Dermis lymphatic vessel endothelial cell (primary cell): Measurements from ENCODE around the gene ZG16B. TPM values are rescaled to one million over a fixed set of nuclear protein-coding genes. Genes with fewer than 3 reads are reported as not detected.

ENCODE experiments used
- total RNA-seq: library from RNA; depleted of rRNA; stranded (reverse); fragments of >200 nt; gene quantifications from 2 replicates; pipeline ENCODE4 v1.2.1, GENCODE V29; 2014

Gene ZG16B
- total RNA-seq: 0.09 TPM in 1 of 2 replicates, not detected in the other

GRCh38 chr16:2829501-2830354 is at the start of gene ZG16B:
ZG16B (plus strand) TSS chr16:2830303; CDS start chr16:2830442, 139 bp downstream.

GRCh38 chr16:2787406-2787805 is 42.7 kb upstream of the ZG16B start, which contains the start of gene PRSS33:
PRSS33 (minus strand) TSS chr16:2787560; CDS start chr16:2786547, 1,013 bp downstream.

GRCh38 chr16:2816751-2817339 is 13.3 kb upstream of the ZG16B start, which contains the start of gene PRSS21:
PRSS21 (plus strand) TSS chr16:2817237; CDS start chr16:2817269, 32 bp downstream.

GRCh38 chr16:2857451-2858244 is 27.5 kb downstream of the ZG16B start, which contains the start of gene PRSS22:
PRSS22 (minus strand) TSS chr16:2858170; CDS start chr16:2858104, 66 bp downstream.

Other genes starting within 250 kb of the ZG16B start
- 13.3 and 15.0 TPM in 2 replicates for gene KCTD5, start 147.8 kb upstream of the ZG16B start, total RNA-seq
- gene PRSS27, start 110.1 kb upstream of the ZG16B start, total RNA-seq: 0.22 and 0.26 TPM in 2 replicates
- 32.2 and 35.8 TPM in 2 replicates for gene SRRM2, start 77.7 kb upstream of the ZG16B start, total RNA-seq
- 231 and 332 TPM in 2 replicates for gene ELOB, start 53.0 kb upstream of the ZG16B start, total RNA-seq
- not detected in 2 replicates for gene PRSS33, start 42.7 kb upstream of the ZG16B start, total RNA-seq
- not detected in 2 replicates for gene PRSS41, start 31.8 kb upstream of the ZG16B start, total RNA-seq
- gene PRSS21, start 13.1 kb upstream of the ZG16B start, total RNA-seq: 0.65 and 1.1 TPM in 2 replicates
- not detected in 2 replicates for gene PRSS22, start 27.9 kb downstream of the ZG16B start, total RNA-seq
- 28.8 and 32.3 TPM in 2 replicates for gene FLYWCH2, start 52.9 kb downstream of the ZG16B start, total RNA-seq
- gene FLYWCH1, start 81.6 kb downstream of the ZG16B start, total RNA-seq: 18.4 and 19.9 TPM in 2 replicates
- gene KREMEN2, start 134.0 kb downstream of the ZG16B start, total RNA-seq: under 0.01 TPM in 1 of 2 replicates, not detected in the other
- gene PAQR4, start 139.0 kb downstream of the ZG16B start, total RNA-seq: 2.5 and 2.7 TPM in 2 replicates
- gene PKMYT1, start 150.1 kb downstream of the ZG16B start, total RNA-seq: 0.60 and 0.98 TPM in 2 replicates
- gene CLDN9, start 182.6 kb downstream of the ZG16B start, total RNA-seq: not detected in 2 replicates
- gene CLDN6, start 187.9 kb downstream of the ZG16B start, total RNA-seq: not detected in 2 replicates
- gene TNFRSF12A, start 190.1 kb downstream of the ZG16B start, total RNA-seq: 15.0 and 30.8 TPM in 2 replicates
- 2.4 TPM in 2 replicates for gene HCFC1R1, start 193.6 kb downstream of the ZG16B start, total RNA-seq
- gene THOC6, start 193.7 kb downstream of the ZG16B start, total RNA-seq: 14.7 and 21.3 TPM in 2 replicates
- not detected in 2 replicates for gene BICDL2, start 206.6 kb downstream of the ZG16B start, total RNA-seq
- gene MMP25, start 216.3 kb downstream of the ZG16B start, total RNA-seq: under 0.01 TPM in 1 of 2 replicates, not detected in the other
- gene IL32, start 235.3 kb downstream of the ZG16B start, total RNA-seq: 5.2 and 9.9 TPM in 2 replicates